HG03565 (cell line): ENCODE data around the gene SLC7A11.

Source experiments
- ATAC-seq: cut with Tn5 transposase; IDR thresholded peaks from one replicate; pipeline ENCODE4 v1.9.1; 2021; ENCODE audit warnings: mild to moderate bottlenecking, moderate library complexity; ENCODE audit not compliant: unreplicated experiment

SLC7A11 gene

GRCh38 chr4:138174981-138175794 is 67.0 kb downstream of the SLC7A11 start:
- ATAC-seq = no peak

- no peak for ATAC-seq
Measured at GRCh38 chr4:138164208-138164607, 77.9 kb downstream of the SLC7A11 start.

- no peak for ATAC-seq
Measured at GRCh38 chr4:138163171-138163570, 79.0 kb downstream of the SLC7A11 start.

- ATAC-seq = no peak
Measured at GRCh38 chr4:138162259-138162658, 79.9 kb downstream of the SLC7A11 start.

- no peak for ATAC-seq
Measured at GRCh38 chr4:138161351-138161750, 80.8 kb downstream of the SLC7A11 start.

GRCh38 chr4:138158746-138159297 is 83.3 kb downstream of the SLC7A11 start:
- ATAC-seq = no peak

GRCh38 chr4:138140879-138141278 is 101.3 kb downstream of the SLC7A11 start:
- ATAC-seq = no peak

- ATAC-seq = no peak
Measured at GRCh38 chr4:138138774-138139173, 103.4 kb downstream of the SLC7A11 start.

GRCh38 chr4:138135610-138136009 is 106.5 kb downstream of the SLC7A11 start:
- no peak for ATAC-seq

GRCh38 chr4:138118270-138118669 is 123.9 kb downstream of the SLC7A11 start:
- ATAC-seq = no peak

GRCh38 chr4:138115053-138115452 is 127.1 kb downstream of the SLC7A11 start:
- no peak for ATAC-seq

GRCh38 chr4:138114434-138114833 is 127.7 kb downstream of the SLC7A11 start:
- peak; percentile 99 for ATAC-seq
